Loucy (cell line): ENCODE data around the gene EIF4H.
A peak's percentile ranks its signal among the peaks of the same experiment; 100 is the strongest.

Experiments
- H2AFZ ChIP-seq: fragments of 200-600 bp; sonication (generic); 2 replicates; pipeline ENCODE4 v1.6.0; 2016; ENCODE audit warnings: antibody characterized with exemption, mild to moderate bottlenecking, low read length, moderate library complexity
- H3F3A ChIP-seq: fragments of 200-600 bp; 2 replicates; pipeline ENCODE4 v1.6.0; 2016; ENCODE audit warnings: antibody characterized with exemption, low read depth, mild to moderate bottlenecking
- H3K27me3 ChIP-seq: fragments of 200-600 bp; sonication (generic); 2 replicates; pipeline ENCODE4 v1.6.1; 2014; ENCODE audit warnings: low read length, mild to moderate bottlenecking; ENCODE audit not compliant: insufficient read depth, poor library complexity, severe bottlenecking
- H3K36me3 ChIP-seq: fragments of 200-600 bp; sonication (generic); 2 replicates; pipeline ENCODE4 v1.6.1; 2016; ENCODE audit warnings: low read length; ENCODE audit not compliant: insufficient read depth
- H3K4me1 ChIP-seq: fragments of 200-600 bp; sonication (generic); 2 replicates; pipeline ENCODE4 v1.5.1; 2014; ENCODE audit warnings: low read length, mild to moderate bottlenecking; ENCODE audit not compliant: insufficient read depth, poor library complexity, severe bottlenecking
- H3K4me2 ChIP-seq: fragments of 200-600 bp; sonication (generic); 2 replicates; pipeline ENCODE4 v1.6.0; 2014; ENCODE audit warnings: antibody characterized with exemption, low read length, low read depth, mild to moderate bottlenecking; ENCODE audit not compliant: poor library complexity, severe bottlenecking
- H3K4me3 ChIP-seq: fragments of 200-600 bp; sonication (generic); 2 replicates; pipeline ENCODE4 v1.5.1; 2014; ENCODE audit warnings: low read length, mild to moderate bottlenecking, mixed read lengths; ENCODE audit not compliant: poor library complexity, severe bottlenecking
- H3K79me2 ChIP-seq: fragments of 200-600 bp; sonication (generic); 2 replicates; pipeline ENCODE4 v1.6.1; 2014; ENCODE audit warnings: low read length; ENCODE audit not compliant: insufficient read depth
- H3K9ac ChIP-seq: fragments of 200-600 bp; sonication (generic); 2 replicates; pipeline ENCODE4 v1.6.0; 2014; ENCODE audit warnings: mild to moderate bottlenecking, low read depth, low read length, moderate library complexity; ENCODE audit not compliant: poor library complexity, severe bottlenecking
- H3K9me2 ChIP-seq: fragments of 200-600 bp; sonication (generic); replicated peaks from 2 replicates; pipeline ENCODE4 v1.6.1; 2016; ENCODE audit warnings: low read depth, low read length, mixed read lengths
- H3K9me3 ChIP-seq: fragments of 200-600 bp; sonication (generic); 2 replicates; pipeline ENCODE4 v1.6.1; 2014; ENCODE audit warnings: mild to moderate bottlenecking, antibody characterized with exemption, low read length, low read depth; ENCODE audit not compliant: insufficient read depth
- H4K20me1 ChIP-seq: fragments of 200-600 bp; sonication (generic); 2 replicates; pipeline ENCODE4 v1.6.0; 2014; ENCODE audit warnings: antibody characterized with exemption, low read length, mild to moderate bottlenecking; ENCODE audit not compliant: insufficient read depth, poor library complexity, severe bottlenecking
- EZH2phosphoT487 ChIP-seq: fragments of 200-600 bp; IDR thresholded peaks from 2 replicates; pipeline ENCODE4 v1.6.1; 2018; ENCODE audit warnings: antibody characterized with exemption, mild to moderate bottlenecking, moderate library complexity, borderline replicate concordance
- TF ChIP-seq, protein P1 (sequence below): fragments of 200-600 bp; sonication (generic); conservative IDR thresholded peaks from 2 replicates; pipeline ENCODE4 v1.5.1; 2014; ENCODE audit warnings: mild to moderate bottlenecking, antibody characterized with exemption, low read length

The EIF4H gene

DNA sequence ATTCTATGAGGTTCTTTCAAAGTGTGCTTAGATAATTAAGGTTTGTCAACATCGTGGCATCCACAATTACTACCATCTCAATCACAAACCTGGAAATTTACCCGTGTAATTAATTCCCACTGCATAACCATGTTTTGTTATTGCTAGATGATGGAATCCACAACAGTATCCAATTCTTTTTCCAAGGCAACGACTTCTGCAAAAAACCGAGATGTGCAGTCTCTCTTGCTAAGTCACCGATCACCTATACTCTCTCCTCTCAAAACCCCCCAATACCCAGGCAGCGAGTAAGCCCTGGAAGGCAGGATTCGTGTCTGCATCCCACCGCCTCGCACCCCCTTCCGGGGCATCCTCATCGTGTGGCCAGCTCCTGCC is 678 bp upstream of the EIF4H start:
- Histone ChIP-seq H2AFZ (peak overlapping the region; percentile 93), H3K79me2 (peaks cover 58% of the 10 kb centered on the region), H3K36me3 (peaks cover under 1% of the 10 kb centered on the region; the same call in 1 of the 2 replicates), H4K20me1 (peaks cover 39% of the 10 kb centered on the region), H3K27me3 (no peaks in the 10 kb centered on the region), H3K4me1 (peaks cover 35% of the 10 kb centered on the region), H3K9me2 (no peaks in the 10 kb centered on the region), H3K9me3 (no peaks in the 10 kb centered on the region), H3K4me2 (peak overlapping the region; percentile 87), H3F3A (no peaks in the 10 kb centered on the region), H3K4me3 (peak overlapping the region; percentile 98), H3K9ac (peak overlapping the region; percentile 97)
- TF ChIP-seq, protein P1, sequence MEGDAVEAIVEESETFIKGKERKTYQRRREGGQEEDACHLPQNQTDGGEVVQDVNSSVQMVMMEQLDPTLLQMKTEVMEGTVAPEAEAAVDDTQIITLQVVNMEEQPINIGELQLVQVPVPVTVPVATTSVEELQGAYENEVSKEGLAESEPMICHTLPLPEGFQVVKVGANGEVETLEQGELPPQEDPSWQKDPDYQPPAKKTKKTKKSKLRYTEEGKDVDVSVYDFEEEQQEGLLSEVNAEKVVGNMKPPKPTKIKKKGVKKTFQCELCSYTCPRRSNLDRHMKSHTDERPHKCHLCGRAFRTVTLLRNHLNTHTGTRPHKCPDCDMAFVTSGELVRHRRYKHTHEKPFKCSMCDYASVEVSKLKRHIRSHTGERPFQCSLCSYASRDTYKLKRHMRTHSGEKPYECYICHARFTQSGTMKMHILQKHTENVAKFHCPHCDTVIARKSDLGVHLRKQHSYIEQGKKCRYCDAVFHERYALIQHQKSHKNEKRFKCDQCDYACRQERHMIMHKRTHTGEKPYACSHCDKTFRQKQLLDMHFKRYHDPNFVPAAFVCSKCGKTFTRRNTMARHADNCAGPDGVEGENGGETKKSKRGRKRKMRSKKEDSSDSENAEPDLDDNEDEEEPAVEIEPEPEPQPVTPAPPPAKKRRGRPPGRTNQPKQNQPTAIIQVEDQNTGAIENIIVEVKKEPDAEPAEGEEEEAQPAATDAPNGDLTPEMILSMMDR: no peak
- no peak for TF ChIP-seq EZH2phosphoT487

DNA sequence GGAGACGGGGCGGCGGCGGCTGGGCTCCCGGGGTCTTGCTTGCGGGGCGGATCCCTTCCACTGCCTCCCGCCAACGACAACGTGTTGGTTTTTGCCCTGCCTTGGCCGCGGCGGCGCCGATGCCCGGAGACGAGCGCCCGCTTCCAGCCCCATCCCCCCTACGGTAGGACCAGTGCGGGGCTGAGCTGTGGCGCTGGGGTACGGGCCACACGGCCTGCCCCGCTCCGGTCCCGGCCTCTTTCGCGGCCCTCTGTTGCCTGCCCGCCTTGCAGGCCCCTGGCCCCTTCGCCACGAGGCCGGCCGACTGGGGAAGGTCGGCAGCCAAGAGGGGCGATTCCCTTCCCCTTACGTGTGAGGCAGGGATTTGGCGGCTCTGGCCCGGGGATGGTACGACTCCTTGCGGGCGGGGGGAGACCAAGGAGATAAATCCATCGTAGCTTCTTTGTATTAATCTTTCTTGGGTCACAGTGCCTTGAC is 488 bp downstream of the EIF4H start:
- Histone ChIP-seq H2AFZ (no peak overlapping the region), H3K9me3 (no peaks in the 10 kb centered on the region), H3F3A (no peaks in the 10 kb centered on the region), H3K9ac (peak overlapping the region; percentile 97), H3K4me3 (peak overlapping the region; percentile 98), H3K9me2 (no peaks in the 10 kb centered on the region), H3K79me2 (peaks cover 69% of the 10 kb centered on the region), H4K20me1 (peaks cover 51% of the 10 kb centered on the region), H3K27me3 (no peaks in the 10 kb centered on the region), H3K4me1 (peaks cover 43% of the 10 kb centered on the region), H3K4me2 (peak overlapping the region; percentile 96), H3K36me3 (peaks cover 12% of the 10 kb centered on the region; the same call in 1 of the 2 replicates)
- TF ChIP-seq EZH2phosphoT487: no peak
- TF ChIP-seq, protein P1: no peak

DNA sequence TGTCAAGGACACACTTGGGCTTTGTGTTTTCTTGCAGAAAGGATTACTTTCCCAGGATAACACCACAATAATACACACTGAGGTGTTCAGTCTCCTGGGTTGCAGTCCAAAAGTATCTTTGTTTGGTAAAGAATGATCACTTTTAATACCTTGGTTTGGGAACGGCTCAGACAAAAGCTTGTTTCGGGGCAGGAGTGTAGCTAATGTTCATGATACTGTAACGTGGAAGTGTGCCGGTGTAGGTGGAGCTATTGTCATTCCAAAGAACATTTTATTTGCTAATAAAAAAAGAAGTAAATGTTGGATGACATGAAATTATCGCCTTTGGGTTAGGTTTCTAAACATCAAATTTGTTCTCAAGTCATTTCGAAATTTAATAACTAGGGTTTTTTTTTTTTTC is 1.2 kb downstream of the EIF4H start:
- Histone ChIP-seq H3K36me3 (peaks cover 19% of the 10 kb centered on the region; the same call in 1 of the 2 replicates), H3K27me3 (no peaks in the 10 kb centered on the region), H3F3A (no peaks in the 10 kb centered on the region), H3K79me2 (peaks cover 76% of the 10 kb centered on the region), H2AFZ (no peak overlapping the region), H3K4me3 (peak overlapping the region; percentile 98), H3K9ac (peak overlapping the region; percentile 97), H4K20me1 (peaks cover 58% of the 10 kb centered on the region), H3K4me2 (peak overlapping the region; percentile 96), H3K4me1 (peaks cover 45% of the 10 kb centered on the region), H3K9me3 (no peaks in the 10 kb centered on the region), H3K9me2 (no peaks in the 10 kb centered on the region)
- TF ChIP-seq EZH2phosphoT487: no peak
- TF ChIP-seq, protein P1: no peak
